ENCODE results near the gene FLVCR1.
A peak's percentile ranks its signal among the peaks of the same experiment; 100 is the strongest.
"Not testable (repeated sequence)": the region's sequence is repeated elsewhere in the genome, so short reads cannot be mapped to it uniquely, and the experiment has no call there.

FLVCR1 gene

DNA sequence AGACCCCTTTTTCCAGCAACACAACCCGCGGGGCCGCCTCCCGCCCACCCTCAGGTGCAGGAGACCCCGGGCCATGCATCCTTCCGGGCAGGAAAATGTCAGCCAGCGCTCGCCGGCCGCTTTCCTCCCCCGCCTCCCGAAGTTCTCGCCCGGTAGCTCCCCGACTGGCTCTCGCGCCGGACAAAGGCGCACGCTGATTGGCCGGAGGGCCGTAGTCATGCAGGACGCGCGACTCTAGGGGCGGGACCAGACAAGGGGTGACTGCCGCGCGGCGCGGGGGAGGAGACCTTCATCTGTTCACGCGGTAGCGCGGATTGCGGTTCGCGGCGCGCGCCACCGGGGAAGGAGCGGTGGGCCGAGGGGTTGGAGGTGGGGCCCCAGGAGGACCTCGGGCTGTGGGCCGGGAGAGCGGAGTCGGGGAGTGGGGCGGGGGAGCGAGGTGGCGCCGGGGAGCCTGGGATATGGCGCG, at the start of gene FLVCR1:
FLVCR1 (plus strand) TSS at position 284 of the 469 bp plus-strand sequence; CDS start at position 462, 178 bp downstream.
- DNase-seq, result peak; percentile 96

GRCh38 chr1:212814537-212815334, 43.3 kb upstream of the FLVCR1 start:
- peak; percentile 13 for DNase-seq

DNA sequence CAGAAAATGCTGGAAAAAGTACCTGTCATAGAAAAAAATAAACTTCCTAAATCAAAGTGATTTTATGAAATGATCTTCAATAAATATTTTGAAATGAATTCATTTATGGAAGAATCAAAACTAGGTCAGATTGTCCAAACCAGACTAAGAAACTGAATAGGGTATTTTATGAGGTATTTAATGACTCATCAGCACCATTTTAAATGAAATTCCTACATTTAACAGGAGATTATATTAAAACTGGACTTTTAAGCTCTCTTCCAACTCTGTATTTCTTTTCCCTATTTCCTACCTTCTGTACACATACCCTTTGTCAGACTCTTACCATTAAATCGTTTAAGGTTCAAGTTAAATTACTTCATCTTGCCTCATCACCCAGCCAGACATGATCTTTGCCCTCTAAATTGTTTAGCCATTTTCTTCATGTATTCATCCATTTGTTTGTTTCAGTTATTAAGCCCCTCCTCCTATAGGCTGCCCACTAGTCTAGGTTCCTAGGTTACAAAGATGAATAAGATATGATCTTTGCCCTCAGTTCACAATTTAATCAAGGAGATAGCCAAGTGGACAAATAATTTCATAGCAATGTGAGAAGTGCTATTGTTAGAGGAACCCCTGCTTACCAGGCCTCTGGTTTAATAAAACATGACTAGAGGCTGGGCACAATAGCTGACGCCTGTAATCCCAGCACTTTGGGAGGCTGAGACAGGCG, 41.4 kb upstream of the FLVCR1 start:
- DNase-seq, result no peak

DNA sequence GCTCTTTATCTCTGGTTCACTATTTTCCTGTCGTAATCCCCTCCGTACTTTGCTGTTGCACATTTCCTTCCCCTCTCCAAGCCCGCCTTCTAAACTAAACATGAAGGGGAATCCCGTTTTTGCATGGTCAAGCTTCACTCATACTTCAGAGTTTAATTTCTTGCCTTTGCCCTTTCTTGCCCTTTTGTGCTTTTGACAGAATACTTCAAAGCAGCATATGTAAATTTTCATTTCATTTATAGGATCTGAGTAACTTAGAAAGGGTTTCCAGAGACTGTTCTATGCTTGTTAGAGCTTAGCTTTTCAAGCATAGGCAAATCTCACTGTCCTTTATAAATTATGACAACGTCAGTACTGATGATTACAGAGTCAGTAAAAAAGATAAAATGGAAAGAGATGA, 38.3 kb upstream of the FLVCR1 start:
- no peak for DNase-seq

GRCh38 chr1:212820969-212821368, 37.1 kb upstream of the FLVCR1 start:
- DNase-seq, result no peak

DNA sequence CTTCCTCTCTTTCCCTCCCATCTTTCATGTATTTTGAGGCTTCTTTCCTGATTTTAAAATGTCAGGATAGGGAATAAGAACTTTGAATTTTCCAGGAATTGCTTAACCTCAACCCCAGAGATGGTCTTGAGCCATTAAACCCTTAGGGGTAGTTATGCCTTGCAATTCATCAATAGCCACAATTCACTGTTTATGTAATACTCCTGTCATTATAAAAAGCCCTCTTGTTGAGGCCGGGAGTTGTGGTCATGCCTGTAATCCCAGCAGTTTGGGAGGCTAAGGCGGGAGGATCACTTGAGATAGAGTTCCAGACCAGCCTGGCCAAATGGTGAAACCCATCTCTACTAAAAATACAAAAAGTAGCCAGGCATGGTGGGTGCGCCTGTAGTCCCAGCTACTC, 35.1 kb upstream of the FLVCR1 start:
- DNase-seq, result no peak

- no peak for DNase-seq
Measured at GRCh38 chr1:212824201-212824600, 33.9 kb upstream of the FLVCR1 start.

- DNase-seq, result no peak
Measured at GRCh38 chr1:212825798-212826452, 32.1 kb upstream of the FLVCR1 start.

DNA sequence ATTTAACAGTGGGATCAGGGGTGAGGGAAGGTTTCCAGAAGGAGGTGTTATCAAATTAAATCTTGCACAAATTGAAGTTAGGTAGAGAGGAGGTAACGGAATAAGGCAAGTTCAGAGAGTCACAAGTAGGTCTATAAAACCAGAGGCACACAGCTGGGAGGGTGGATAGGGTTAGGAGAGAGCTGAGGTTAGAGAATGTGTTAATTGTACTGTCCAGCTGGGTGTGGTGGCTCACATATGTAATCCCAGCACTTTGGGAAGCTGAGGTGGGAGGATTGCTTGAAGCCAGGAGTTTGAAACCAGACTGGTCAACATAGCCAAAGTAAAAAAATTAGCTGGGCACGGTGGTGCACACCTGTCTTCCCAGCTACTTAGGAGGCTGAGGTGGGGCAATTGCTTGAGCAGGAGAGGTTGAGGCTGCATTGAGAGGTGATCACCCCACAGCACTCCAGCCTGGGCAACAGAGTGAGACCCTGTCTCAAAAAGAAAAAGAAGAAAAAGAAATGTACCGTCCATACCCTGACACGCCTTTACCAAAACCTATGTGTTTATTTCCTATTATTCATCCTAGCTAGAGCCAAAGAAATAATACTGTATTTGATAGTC, 30.8 kb upstream of the FLVCR1 start:
- no peak for DNase-seq

- DNase-seq, result no peak
Measured at GRCh38 chr1:212827831-212828278, 30.2 kb upstream of the FLVCR1 start.

DNA sequence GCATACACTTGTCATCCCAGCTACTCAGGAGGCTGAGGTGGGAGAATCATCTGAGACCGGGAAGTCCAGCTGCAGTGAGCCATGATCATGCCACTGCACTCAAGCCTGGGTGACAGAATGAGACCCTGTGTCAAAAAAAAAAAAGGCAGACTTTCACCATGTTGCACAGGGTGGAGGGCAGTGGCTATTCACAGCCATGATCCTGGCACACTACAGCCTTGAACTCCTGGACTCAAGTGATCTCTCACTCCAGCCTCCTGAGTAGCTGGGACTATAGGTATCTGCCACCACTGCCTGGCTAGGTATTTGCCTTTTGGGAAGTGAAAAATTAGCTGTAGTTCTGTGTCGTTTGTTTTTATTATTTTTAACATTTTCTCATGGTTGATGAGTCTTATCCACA, 29.7 kb upstream of the FLVCR1 start:
- no peak for DNase-seq

- DNase-seq, result not testable (repeated sequence)
Measured at GRCh38 chr1:212833211-212834207, 24.6 kb upstream of the FLVCR1 start.

- DNase-seq, result no peak
Measured at GRCh38 chr1:212838145-212838544, 19.9 kb upstream of the FLVCR1 start.

DNA sequence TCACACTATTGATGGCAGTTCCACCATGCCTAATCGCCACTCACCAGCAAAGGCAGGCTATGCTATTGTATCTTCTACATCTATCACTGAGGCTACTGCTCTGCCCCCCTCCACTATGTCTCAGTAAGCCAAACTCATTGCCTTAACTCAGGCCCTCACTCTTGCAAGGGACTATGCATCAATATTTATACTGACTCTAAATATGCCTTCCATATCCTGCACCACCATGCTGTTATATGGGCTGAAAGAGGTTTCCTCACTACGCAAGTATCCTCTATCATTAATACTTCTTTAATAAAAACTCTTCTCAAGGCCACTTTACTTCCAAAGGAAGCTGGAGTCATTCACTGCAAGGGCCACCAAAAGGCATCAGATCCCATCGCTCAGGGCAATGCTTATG, 13.6 kb upstream of the FLVCR1 start:
- DNase-seq, result not testable (repeated sequence)

GRCh38 chr1:212847549-212847948, 10.5 kb upstream of the FLVCR1 start, which contains the start of gene SPATA45:
TSS of gene SPATA45 (minus strand) at chr1:212847649. CDS start at chr1:212836149, 11,500 bp downstream.
- no peak for DNase-seq

DNA sequence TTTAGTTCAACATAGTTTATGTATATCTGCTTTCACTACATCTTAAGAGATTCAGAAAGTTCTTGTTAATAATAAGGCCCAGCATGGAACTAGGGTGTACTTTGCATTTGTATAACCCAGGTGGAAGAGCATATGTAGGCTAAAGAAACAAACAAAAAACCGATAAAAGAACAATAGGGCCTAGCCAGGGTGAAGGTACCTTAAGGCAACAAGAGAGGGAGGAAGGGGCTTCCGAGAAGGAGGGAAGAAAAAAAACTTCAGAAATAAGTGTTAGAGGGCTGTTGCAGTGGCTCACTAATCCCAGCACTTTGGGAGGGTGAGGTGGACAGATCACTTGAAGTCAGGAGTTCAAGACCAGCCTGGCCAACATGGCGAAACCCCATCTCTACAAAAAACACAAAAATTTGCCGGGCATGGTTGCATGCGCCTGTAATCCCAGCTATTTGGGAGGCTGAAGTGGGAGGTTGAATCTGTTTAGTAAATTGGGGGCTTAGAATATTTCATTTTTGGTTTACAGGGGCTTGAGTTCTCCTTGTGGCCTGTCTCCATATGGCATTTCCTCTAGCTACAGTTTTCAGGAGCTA, 5.9 kb upstream of the FLVCR1 start:
- DNase-seq, result no peak

GRCh38 chr1:212853658-212854057, 4.4 kb upstream of the FLVCR1 start:
- no peak for DNase-seq

GRCh38 chr1:212856755-212857154, 1.3 kb upstream of the FLVCR1 start:
- no peak for DNase-seq

DNA sequence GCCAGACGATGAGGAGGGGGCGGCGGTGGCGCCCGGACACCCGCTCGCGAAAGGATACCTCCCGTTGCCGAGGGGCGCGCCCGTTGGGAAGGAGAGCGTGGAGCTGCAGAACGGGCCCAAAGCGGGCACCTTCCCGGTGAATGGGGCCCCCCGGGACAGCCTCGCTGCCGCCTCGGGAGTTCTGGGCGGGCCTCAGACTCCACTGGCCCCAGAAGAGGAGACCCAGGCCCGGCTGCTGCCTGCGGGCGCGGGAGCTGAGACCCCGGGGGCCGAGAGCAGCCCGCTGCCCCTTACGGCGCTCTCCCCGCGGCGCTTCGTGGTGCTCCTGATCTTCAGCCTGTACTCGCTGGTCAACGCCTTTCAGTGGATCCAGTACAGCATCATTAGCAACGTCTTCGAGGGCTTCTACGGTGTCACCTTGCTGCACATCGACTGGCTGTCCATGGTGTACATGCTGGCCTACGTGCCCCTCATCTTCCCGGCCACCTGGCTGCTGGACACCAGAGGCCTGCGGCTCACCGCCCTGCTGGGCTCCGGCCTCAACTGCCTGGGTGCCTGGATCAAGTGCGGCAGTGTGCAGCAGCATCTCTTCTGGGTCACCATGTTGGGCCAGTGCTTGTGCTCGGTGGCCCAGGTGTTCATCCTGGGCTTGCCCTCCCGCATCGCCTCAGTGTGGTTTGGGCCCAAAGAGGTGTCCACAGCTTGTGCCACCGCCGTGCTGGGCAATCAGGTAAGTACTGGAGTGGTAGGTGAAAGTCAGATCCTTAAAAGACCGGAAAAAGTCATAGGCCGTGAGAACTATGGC, 588 bp downstream of the FLVCR1 start:
- peak; percentile 31 for DNase-seq

Data from fibroblast of skin of right biceps (primary cell).